IMR-90 (cell line): ENCODE data around the gene BATF2. TPM values are rescaled to one million over a fixed set of nuclear protein-coding genes. Genes with fewer than 3 reads are reported as not detected.

Experiments used
- ATAC-seq: fragments of 200-7000 bp; cut with Tn5 transposase; 2 replicates; pipeline ENCODE4 v1.9.1; 2020; ENCODE audit warnings: low read depth, mild to moderate bottlenecking, moderate library complexity
- BruUV-seq: library from RNA; stranded (reverse); fragments of 400-500 nt; replicated peaks from 2 replicates; lab custom pipeline; 2021; lab: Mats Ljungman, UMichigan
- CTCF ChIA-PET: fragments of 300-600 bp; formaldehyde crosslinking; extraction: SDS; loops from one replicate; lab custom pipeline; 2021; ENCODE audit warnings: antibody characterized with exemption; lab: Yijun Ruan, JAX
- POLR2A ChIA-PET: fragments of 300-600 bp; sonication (Branson Sonifier 250); formaldehyde crosslinking; loops from one replicate; lab custom pipeline; 2022; ENCODE audit warnings: antibody characterized with exemption; ENCODE audit not compliant: unreplicated experiment; lab: Charles Lee
- DNase-seq: peaks from one replicate; pipeline ENCODE4 v3.0.0; 2013
- H2AFZ ChIP-seq: replicated peaks from 2 replicates; pipeline ENCODE3; 2013; ENCODE audit warnings: low read length, mild to moderate bottlenecking; ENCODE audit not compliant: poor library complexity
- H2AK5ac ChIP-seq: 2 replicates; pipeline ENCODE4 v1.6.1; 2013; ENCODE audit warnings: low read depth, low read length, inconsistent platforms
- H2AK9ac ChIP-seq: replicated peaks from 2 replicates; pipeline ENCODE3; 2013; ENCODE audit warnings: mild to moderate bottlenecking, low read depth, low read length, moderate library complexity; ENCODE audit not compliant: poor library complexity
- H2BK120ac ChIP-seq: 2 replicates; pipeline ENCODE4 v1.6.1; 2013; ENCODE audit warnings: low read depth, low read length, inconsistent platforms
- H2BK15ac ChIP-seq: 3 replicates; pipeline ENCODE4 v1.6.1; 2013; ENCODE audit warnings: low read depth, low read length, inconsistent platforms
- H2BK20ac ChIP-seq: 2 replicates; pipeline ENCODE4 v1.6.1; 2013; ENCODE audit warnings: low read depth, mild to moderate bottlenecking, inconsistent platforms, low read length, moderate library complexity
- H2BK5ac ChIP-seq: 2 replicates; pipeline ENCODE4 v1.6.1; 2013; ENCODE audit warnings: mild to moderate bottlenecking, low read depth, low read length, inconsistent platforms; ENCODE audit not compliant: poor library complexity, severe bottlenecking
- H3K14ac ChIP-seq: replicated peaks from 2 replicates; pipeline ENCODE4 v1.6.1; 2013; ENCODE audit warnings: low read depth, low read length, inconsistent platforms
- H3K18ac ChIP-seq: 2 replicates; pipeline ENCODE4 v1.6.1; 2013; ENCODE audit warnings: low read depth, low read length, control low read depth
- H3K23ac ChIP-seq: 2 replicates; pipeline ENCODE4 v1.6.1; 2013; ENCODE audit warnings: low read depth, low read length, inconsistent platforms
- H3K27ac ChIP-seq: 2 replicates; pipeline ENCODE4 v1.5.1; 2013; ENCODE audit warnings: mild to moderate bottlenecking, control low read depth, low read length; ENCODE audit not compliant: insufficient read depth
- H3K27me3 ChIP-seq: 2 replicates; pipeline ENCODE4 v1.6.1; 2013; ENCODE audit warnings: low read length; ENCODE audit not compliant: control insufficient read depth, insufficient read depth
- H3K36me3 ChIP-seq: 2 replicates; pipeline ENCODE4 v1.6.1; 2013; ENCODE audit warnings: low read length, mixed read lengths; ENCODE audit not compliant: control insufficient read depth, insufficient read depth
- H3K4ac ChIP-seq: 2 replicates; pipeline ENCODE4 v1.6.1; 2013; ENCODE audit warnings: low read depth, low read length, inconsistent platforms
- H3K4me1 ChIP-seq: 2 replicates; pipeline ENCODE4 v1.6.1; 2013; ENCODE audit warnings: low read length, mixed read lengths; ENCODE audit not compliant: control insufficient read depth, insufficient read depth
- H3K4me2 ChIP-seq: 2 replicates; pipeline ENCODE4 v1.6.1; 2013; ENCODE audit warnings: low read depth, mild to moderate bottlenecking, control low read depth, low read length, moderate library complexity
- H3K4me3 ChIP-seq: 2 replicates; pipeline ENCODE4 v1.5.1; 2013; ENCODE audit warnings: low read depth, mild to moderate bottlenecking, control low read depth, low read length, moderate library complexity; ENCODE audit not compliant: insufficient read depth
- H3K56ac ChIP-seq: 2 replicates; pipeline ENCODE4 v1.6.1; 2013; ENCODE audit warnings: low read length, inconsistent platforms; ENCODE audit not compliant: insufficient read depth; ENCODE audit errors: extremely low read depth
- H3K79me1 ChIP-seq, 2 experiments: 2 replicates each; pipeline ENCODE4 v1.6.1; 2013; ENCODE audit warnings: low read length in 2 of 2, inconsistent platforms in 1 of 2, low read depth in 1 of 2
- H3K9ac ChIP-seq: 2 replicates; pipeline ENCODE4 v1.6.1; 2013; ENCODE audit warnings: low read depth, low read length, control low read depth
- H3K9me1 ChIP-seq: 2 replicates; pipeline ENCODE4 v1.6.1; 2013; ENCODE audit warnings: low read length, inconsistent platforms; ENCODE audit not compliant: insufficient read depth
- H3K9me3 ChIP-seq: 2 replicates; pipeline ENCODE4 v1.6.1; 2013; ENCODE audit warnings: low read length; ENCODE audit not compliant: control insufficient read depth, insufficient read depth
- H4K20me1 ChIP-seq: 2 replicates; pipeline ENCODE4 v1.6.1; 2013; ENCODE audit warnings: low read length, inconsistent platforms; ENCODE audit not compliant: insufficient read depth
- H4K5ac ChIP-seq: 2 replicates; pipeline ENCODE4 v1.6.1; 2013; ENCODE audit warnings: mild to moderate bottlenecking, low read depth, low read length, control low read depth
- H4K8ac ChIP-seq, 2 experiments: 2 replicates each; pipeline ENCODE4 v1.6.1; 2013; ENCODE audit warnings: low read depth in 2 of 2, low read length in 2 of 2, control low read depth in 1 of 2, inconsistent platforms in 1 of 2
- H4K91ac ChIP-seq: 2 replicates; pipeline ENCODE4 v1.6.1; 2013; ENCODE audit warnings: low read depth, low read length, inconsistent platforms; ENCODE audit not compliant: insufficient read depth
- BHLHE40 ChIP-seq: fragments of 150-350 bp; IDR thresholded peaks from 2 replicates; pipeline ENCODE4 v1.6.1; 2016; ENCODE audit warnings: mild to moderate bottlenecking, low read depth, low read length
- CEBPB ChIP-seq: IDR thresholded peaks from 2 replicates; pipeline ENCODE4 v1.6.1; 2012; ENCODE audit warnings: low read depth, low read length, improper control_type of control experiment
- CHD1 ChIP-seq: IDR thresholded peaks from 2 replicates; pipeline ENCODE4 v1.6.1; 2012; ENCODE audit warnings: low read depth, low read length, improper control_type of control experiment
- MAFK ChIP-seq: IDR thresholded peaks from 2 replicates; pipeline ENCODE4 v1.6.1; 2012; ENCODE audit warnings: low read depth, low read length, improper control_type of control experiment
- MAZ ChIP-seq: IDR thresholded peaks from 2 replicates; pipeline ENCODE4 v1.6.1; 2012; ENCODE audit warnings: low read depth, mild to moderate bottlenecking, low read length, improper control_type of control experiment, moderate library complexity, borderline replicate concordance
- MXI1 ChIP-seq: IDR thresholded peaks from 2 replicates; pipeline ENCODE4 v1.6.1; 2012; ENCODE audit warnings: low read depth, mild to moderate bottlenecking, low read length, moderate library complexity, borderline replicate concordance
- NFE2L2 ChIP-seq: fragments of 150-350 bp; IDR thresholded peaks from 2 replicates; pipeline ENCODE4 v1.6.1; 2016; ENCODE audit warnings: low read depth, mild to moderate bottlenecking, low read length
- RAD21 ChIP-seq: IDR thresholded peaks from 2 replicates; pipeline ENCODE4 v1.6.1; 2012; ENCODE audit warnings: low read length, improper control_type of control experiment
- RCOR1 ChIP-seq: IDR thresholded peaks from 2 replicates; pipeline ENCODE4 v1.6.1; 2012; ENCODE audit warnings: mild to moderate bottlenecking, low read length, improper control_type of control experiment; ENCODE audit not compliant: insufficient replicate concordance
- RFX5 ChIP-seq: IDR thresholded peaks from 2 replicates; pipeline ENCODE4 v1.8.0; 2012; ENCODE audit warnings: low read depth, mild to moderate bottlenecking, low read length, moderate library complexity
- SMC3 ChIP-seq: fragments of 150-350 bp; IDR thresholded peaks from 2 replicates; pipeline ENCODE4 v1.6.1; 2016; ENCODE audit warnings: low read depth, mild to moderate bottlenecking, antibody characterized with exemption, low read length, moderate library complexity
- WGBS, 2 experiments: methylation state at CpG; one replicate each; pipeline versions ENCODE4 v1.1.5 to v1.1.7; 2013; ENCODE audit warnings: missing lambda C conversion rate in 2 of 2; ENCODE audit not compliant: insufficient read length in 1 of 2; ENCODE audit errors: extremely low coverage in 2 of 2; 5-methylcytosine and 5-hydroxymethylcytosine counted together
- dilution Hi-C: fragments of 300-500 bp; cut with HindIII; formaldehyde crosslinking; loops from one replicate; pipeline ENCODE4 v1.14.3; 2018; ENCODE audit warnings: low sequenced_read_pairs; ENCODE audit not compliant: unreplicated experiment
- in situ Hi-C: fragments of 300-500 bp; cut with MboI; formaldehyde crosslinking; loops from 3 replicates; pipeline ENCODE4 v1.14.3; 2019; ENCODE audit warnings: low sequenced_read_pairs, inconsistent platforms, mixed read lengths
- intact Hi-C: fragments of 100-400 bp; cut with micrococcal nuclease; formaldehyde crosslinking; loops from 2 replicates; pipeline ENCODE4 v1.10.0; 2022
- polyA plus RNA-seq, 3 experiments: library from polyadenylated mRNA; depleted of rRNA; stranded (reverse); fragments of >200 nt; gene quantifications; 2 replicates each; pipeline ENCODE4 v1.2.3, GENCODE V29; 2012; ENCODE audit warnings: low replicate concordance in 1 of 3
- total RNA-seq: library from RNA; depleted of rRNA; stranded (reverse); fragments of >200 nt; gene quantifications from 2 replicates; pipeline ENCODE4 v1.2.3, GENCODE V29; 2012
- TF ChIP-seq, protein P1 (sequence below): fragments of 150-350 bp; IDR thresholded peaks from 2 replicates; pipeline ENCODE4 v1.6.1; 2016; ENCODE audit warnings: low read depth, mild to moderate bottlenecking, low read length, moderate library complexity, borderline replicate concordance
- TF ChIP-seq, protein P2 (sequence below): conservative IDR thresholded peaks from 2 replicates; pipeline ENCODE4 v1.5.1; 2012; ENCODE audit warnings: mild to moderate bottlenecking, low read depth, low read length, improper control_type of control experiment

BATF2 gene
- total and polyA plus RNA-seq, 2 of the 4 experiments (the other 2 are of a cell fraction): 0.36 to 1.2 TPM

DNA sequence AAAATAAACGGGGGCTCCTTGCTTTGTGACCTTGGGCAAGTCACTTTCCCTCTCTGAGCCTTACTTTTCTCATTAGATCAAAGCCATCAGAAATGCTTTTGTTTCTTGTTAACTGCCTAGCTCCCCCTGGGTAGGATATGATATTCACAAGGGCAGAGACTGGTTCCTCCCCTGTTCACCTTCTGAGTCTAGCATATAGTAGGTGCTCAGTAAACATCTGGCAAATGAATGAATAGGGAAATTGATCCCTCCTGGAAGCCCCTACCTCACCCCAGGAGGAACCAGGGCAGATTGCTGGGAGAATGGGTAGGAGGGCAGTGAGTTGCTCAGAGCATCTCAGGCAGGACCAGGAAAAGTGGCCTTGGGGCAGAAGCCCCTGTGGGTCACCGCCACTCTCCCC, 37.7 kb upstream of the BATF2 start:
- CTCF ChIA-PET: no interaction called here
- Histone ChIP-seq H3K36me3 (peaks cover 24% of the 10 kb centered on the region; the same call in 1 of the 2 replicates), H3K79me1 (no peaks in the 10 kb centered on the region; a peak in 1 of 4 replicates)

More for the DNA sequence above, 37.7 kb upstream of the BATF2 start:
- H2AK5ac ChIP-seq: no peak overlapping the region
- DNase-seq (no peak), ATAC-seq (no peak)
- no peaks in the 10 kb centered on the region for H4K20me1 ChIP-seq
- no peaks in the 10 kb centered on the region for H3K27me3 ChIP-seq
- TF ChIP-seq, protein P1, sequence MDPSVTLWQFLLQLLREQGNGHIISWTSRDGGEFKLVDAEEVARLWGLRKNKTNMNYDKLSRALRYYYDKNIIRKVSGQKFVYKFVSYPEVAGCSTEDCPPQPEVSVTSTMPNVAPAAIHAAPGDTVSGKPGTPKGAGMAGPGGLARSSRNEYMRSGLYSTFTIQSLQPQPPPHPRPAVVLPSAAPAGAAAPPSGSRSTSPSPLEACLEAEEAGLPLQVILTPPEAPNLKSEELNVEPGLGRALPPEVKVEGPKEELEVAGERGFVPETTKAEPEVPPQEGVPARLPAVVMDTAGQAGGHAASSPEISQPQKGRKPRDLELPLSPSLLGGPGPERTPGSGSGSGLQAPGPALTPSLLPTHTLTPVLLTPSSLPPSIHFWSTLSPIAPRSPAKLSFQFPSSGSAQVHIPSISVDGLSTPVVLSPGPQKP: no peak
- TF ChIP-seq MAFK (no peak), RFX5 (no peak), CEBPB (no peak), RAD21 (no peak), MXI1 (no peak), RCOR1 (no peak), MAZ (no peak), SMC3 (no peak), NFE2L2 (no peak), BHLHE40 (no peak), CHD1 (no peak)
- TF ChIP-seq, protein P2, sequence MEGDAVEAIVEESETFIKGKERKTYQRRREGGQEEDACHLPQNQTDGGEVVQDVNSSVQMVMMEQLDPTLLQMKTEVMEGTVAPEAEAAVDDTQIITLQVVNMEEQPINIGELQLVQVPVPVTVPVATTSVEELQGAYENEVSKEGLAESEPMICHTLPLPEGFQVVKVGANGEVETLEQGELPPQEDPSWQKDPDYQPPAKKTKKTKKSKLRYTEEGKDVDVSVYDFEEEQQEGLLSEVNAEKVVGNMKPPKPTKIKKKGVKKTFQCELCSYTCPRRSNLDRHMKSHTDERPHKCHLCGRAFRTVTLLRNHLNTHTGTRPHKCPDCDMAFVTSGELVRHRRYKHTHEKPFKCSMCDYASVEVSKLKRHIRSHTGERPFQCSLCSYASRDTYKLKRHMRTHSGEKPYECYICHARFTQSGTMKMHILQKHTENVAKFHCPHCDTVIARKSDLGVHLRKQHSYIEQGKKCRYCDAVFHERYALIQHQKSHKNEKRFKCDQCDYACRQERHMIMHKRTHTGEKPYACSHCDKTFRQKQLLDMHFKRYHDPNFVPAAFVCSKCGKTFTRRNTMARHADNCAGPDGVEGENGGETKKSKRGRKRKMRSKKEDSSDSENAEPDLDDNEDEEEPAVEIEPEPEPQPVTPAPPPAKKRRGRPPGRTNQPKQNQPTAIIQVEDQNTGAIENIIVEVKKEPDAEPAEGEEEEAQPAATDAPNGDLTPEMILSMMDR: no peak
- 100% methylated on average over 2 of the region's 2 CpGs; no CpG with 5 or more reads in 1 of the 2 experiments for WGBS, 2 experiments
- H2BK5ac ChIP-seq: no peak overlapping the region
- no TSS peak for BruUV-seq
- H3K56ac ChIP-seq: no peak overlapping the region
- no peak overlapping the region for H3K23ac ChIP-seq
- POLR2A ChIA-PET: no interaction called here
- H3K27ac ChIP-seq: no peak overlapping the region
- no peak overlapping the region for H3K4ac ChIP-seq
- H4K5ac ChIP-seq: no peak overlapping the region
- intact Hi-C loops (no loop called here), in situ Hi-C loops (no loop called here), dilution Hi-C loops (no loop called here)
- no peak overlapping the region for H2BK20ac ChIP-seq
- H2BK15ac ChIP-seq: no peak overlapping the region
- H3K18ac ChIP-seq: no peak overlapping the region
- H2AK9ac ChIP-seq: no peak overlapping the region
- H3K9me3 ChIP-seq: no peaks in the 10 kb centered on the region
- H4K91ac ChIP-seq: no peak overlapping the region
- no peak overlapping the region for H2AFZ ChIP-seq
- no peaks in the 10 kb centered on the region for H3K9me1 ChIP-seq
- no peak overlapping the region for H3K4me2 ChIP-seq
- H2BK120ac ChIP-seq: no peak overlapping the region
- H3K9ac ChIP-seq: no peak overlapping the region
- no peaks in the 10 kb centered on the region for H3K4me1 ChIP-seq
- no peak overlapping the region for H3K14ac ChIP-seq
- no peak overlapping the region for H4K8ac ChIP-seq
- H3K4me3 ChIP-seq: no peak overlapping the region
